Superior temporal gyrus (tissue), 1 donor: ENCODE results near the gene ZBTB21.
"Not testable (repeated sequence)": the region's sequence is repeated elsewhere in the genome, so short reads cannot be mapped to it uniquely, and the experiment has no call there.

Experiments
- DNase-seq: peaks from one replicate; pipeline ENCODE4 v3.0.0-alpha.2; 2016; ENCODE audit errors: extremely low spot score

Gene ZBTB21

GRCh38 chr21:42019101-42019605 is 9.0 kb upstream of the ZBTB21 start:
- DNase-seq, result no peak

DNA sequence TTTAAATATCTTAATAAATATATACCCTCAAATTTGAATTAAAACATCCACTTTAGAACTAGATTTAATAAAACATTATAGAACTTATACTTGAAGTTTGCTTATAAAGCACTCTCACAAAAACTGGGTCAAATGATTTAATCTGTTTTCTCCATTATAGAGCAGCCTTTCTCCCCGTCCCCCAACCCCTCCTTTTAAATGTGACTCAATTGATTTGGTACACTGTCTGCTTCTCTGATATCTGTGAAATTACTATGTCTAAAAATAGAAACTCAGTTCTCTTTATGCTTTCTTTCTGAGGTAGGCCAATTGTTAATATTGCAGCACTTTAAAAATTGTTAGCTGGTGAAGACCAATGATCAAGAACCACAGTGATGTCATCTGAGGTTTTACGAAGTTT is 6.9 kb upstream of the ZBTB21 start:
- no peak for DNase-seq

DNA sequence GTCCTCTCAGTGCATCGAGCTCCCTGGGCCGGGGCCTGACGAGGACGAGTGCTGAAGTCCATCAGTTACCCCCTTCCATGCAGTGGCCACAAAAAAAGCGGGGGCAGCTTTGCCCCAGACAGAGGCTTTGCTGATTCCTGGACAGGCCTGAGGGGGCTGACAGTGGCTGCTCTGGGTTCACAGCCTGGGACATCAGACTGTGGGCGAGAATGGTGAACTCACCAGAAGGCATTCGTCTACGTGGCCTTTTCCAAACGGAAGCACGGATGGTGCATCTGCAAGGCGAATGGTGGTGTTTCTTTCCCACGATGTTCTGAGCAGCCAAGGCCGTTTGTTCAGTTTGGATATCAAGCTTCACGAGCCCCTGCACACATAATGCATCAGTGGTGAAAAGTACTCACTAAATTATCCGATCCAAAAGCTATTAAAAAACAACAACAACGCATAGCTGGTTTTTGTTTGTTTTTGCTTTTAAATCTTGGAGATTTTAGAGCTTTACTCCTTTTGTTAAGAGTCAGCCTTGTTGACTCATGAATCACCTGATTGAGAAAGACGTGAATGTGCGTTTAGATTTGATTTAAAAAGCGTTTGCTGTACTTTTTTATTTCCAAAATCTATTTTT is 6.3 kb upstream of the ZBTB21 start:
- DNase-seq, result no peak

GRCh38 chr21:42013931-42014330 is 3.8 kb upstream of the ZBTB21 start:
- no peak for DNase-seq

- DNase-seq, result no peak
Observed at GRCh38 chr21:42013376-42013775, 3.2 kb upstream of the ZBTB21 start.

DNA sequence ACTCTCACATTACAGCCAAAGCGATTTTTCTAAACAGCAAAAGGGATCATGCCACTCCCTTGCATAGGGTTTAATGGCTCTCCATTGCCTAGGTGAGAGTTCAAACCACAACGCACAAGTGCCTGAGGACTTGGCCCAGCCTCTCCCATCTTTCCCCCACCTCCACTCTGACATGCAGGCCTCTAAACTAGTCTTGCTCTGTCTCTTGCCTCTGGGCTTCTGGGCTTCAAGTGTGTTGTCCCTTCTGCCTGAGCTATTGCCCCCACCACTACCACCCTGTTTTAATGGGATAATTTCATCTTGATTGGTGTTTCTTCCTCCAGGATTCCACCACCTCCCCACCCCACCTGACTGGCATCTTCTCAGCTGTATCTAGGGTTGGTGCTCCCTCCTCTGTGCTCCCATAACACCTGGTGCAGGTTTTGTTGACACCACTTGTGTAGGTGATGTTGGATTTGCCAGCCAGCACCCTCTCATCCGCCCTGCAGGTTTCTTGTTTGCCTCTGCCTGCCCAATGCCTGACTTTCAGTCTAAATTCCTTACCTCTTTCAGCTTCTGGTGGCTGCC is 2.7 kb upstream of the ZBTB21 start:
- DNase-seq, result no peak

DNA sequence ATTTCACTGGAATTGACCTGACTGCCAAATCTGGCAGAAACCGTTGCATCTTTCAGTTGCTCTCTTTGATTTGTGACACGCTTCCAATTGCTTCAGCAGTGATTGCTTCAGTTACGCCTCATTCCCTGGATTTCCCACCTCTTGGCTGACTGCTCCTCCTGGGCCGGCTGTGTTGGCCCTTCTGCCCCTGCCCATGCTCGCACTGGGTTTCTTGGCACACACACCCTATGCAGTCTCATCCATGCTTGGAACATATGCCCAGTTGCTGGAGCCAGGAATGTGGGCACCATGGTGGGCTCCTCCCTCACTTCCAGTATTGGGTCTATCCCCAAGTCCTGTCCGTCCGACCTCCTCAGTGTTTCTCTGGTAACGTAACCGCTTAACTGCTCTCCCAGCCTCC is 2.2 kb upstream of the ZBTB21 start:
- DNase-seq, result no peak

DNA sequence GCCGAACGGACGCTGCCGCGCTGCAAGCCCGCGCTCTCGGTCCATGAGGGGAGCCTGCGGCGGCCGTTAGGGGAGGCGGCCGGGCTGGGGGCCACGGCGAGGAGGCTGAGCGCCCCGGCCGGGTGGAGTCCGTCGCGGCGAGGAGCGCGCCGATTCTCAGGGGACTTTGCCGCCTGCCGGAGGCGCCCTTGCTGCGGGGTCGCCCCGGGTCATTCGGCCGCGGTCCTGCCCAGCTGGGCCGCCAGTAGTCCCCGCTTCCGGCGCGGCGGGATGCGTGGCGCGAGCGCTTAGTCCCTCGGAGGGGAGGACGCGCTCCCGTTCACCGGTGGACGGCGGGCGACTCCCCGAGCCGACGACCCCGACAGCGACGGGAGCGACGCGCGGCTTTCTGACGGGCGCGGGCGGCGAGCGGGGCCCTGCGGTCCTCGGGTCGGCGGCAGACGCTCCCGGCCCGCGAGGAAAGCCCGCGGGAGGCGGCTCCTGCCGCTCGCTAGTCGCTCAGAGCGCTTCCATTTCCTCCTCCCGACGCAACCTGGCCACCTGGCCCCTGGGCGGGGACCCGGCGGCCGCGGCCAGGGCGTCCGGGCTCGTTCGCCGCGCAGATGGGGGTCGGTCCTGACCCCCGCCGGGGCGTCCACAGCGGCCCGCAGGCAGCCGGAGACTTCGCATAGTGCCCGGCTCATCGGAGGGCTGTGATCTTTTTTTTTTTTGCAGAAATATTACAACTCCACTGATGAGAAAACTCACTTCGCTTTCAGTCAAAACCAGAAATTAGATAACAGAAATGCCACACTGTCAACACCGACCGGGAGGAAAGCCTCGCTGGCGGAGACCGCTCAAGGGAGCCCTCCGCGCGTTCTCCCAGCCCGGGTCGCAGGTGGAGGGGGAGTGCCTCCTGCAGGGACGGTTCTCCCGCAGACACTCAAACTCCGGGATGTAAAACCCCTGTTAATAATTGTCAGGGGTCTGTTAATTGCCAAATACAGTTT is 641 bp upstream of the ZBTB21 start:
- DNase-seq, result no peak

DNA sequence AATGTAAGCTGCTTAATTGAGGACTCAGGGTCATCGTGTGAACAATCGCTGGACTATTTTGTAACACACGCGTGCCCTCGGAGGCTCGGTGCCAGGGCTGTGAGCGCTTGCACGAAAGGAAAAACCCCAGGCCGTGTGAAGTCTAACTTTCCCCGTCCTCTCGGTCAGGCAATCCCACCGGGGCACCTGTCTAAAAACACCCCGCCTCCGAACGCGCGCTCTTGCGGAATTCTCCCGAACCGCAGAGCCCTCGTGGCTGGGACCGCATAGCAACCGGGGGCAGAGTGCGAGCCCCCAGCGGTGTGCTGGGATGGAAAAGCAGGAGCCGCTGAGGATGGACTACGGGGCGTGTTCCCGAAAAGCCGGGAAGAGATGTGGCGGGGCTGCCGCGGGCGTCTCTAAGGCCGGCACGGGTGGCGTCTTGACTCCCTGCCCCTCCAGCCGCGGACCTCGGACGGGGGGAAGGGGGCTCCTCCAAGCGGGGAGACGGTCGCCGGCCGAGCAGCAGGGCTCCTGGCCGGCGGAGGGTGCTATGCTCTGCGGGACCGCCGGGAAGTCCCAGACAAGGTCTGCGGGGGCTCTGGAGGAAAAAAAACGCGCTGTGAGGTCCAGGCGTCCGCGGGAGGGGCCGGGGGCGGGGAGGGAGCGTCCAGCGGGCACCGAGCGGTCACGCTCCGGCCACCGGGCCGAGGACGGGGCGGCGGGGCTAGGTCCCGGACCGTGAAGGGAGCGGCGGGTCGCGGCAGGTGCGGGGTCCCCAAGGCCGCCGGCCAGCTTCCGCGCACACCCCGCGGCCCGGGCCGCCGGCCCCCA is 936 bp downstream of the ZBTB21 start:
- DNase-seq, result no peak

GRCh38 chr21:42007356-42007940 is 2.7 kb downstream of the ZBTB21 start:
- no peak for DNase-seq

- no peak for DNase-seq
Observed at GRCh38 chr21:42006765-42007164, 3.4 kb downstream of the ZBTB21 start.

DNA sequence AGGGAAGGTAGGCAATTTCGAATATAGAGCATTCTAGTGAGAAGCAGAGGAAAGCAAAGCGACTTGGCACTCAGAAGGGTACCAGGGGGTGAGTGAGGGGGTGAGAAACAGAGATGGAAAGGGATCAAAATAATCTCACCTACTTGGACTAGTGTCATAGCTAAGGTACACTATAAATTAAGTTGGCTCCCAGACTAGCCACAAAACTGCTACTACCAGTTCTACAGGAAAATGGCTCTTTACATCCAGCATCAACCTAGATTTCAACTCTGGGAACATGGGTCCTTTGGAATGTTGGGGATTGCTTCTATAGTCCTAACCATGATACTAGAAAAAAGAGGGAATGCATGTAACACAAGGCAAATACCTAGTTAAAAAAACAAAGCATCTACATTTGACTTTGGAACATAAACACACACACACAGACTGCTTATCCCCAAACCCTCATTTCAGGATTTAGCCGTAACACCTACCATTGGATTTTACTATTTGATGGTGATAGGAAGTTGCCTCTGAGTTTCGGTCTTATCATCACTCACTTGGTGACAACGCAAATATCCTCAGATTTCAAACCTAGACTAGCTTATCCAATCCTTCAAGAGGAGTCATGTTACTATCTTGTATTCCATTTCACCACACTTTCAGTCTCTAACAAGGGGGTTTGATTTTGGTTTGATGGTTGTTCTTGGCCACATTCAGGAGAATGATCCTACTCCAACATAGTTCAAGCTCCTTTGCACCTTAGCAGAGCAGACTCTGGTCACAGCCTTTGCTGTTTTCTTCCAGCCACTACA is 5.6 kb downstream of the ZBTB21 start:
- DNase-seq, result no peak

DNA sequence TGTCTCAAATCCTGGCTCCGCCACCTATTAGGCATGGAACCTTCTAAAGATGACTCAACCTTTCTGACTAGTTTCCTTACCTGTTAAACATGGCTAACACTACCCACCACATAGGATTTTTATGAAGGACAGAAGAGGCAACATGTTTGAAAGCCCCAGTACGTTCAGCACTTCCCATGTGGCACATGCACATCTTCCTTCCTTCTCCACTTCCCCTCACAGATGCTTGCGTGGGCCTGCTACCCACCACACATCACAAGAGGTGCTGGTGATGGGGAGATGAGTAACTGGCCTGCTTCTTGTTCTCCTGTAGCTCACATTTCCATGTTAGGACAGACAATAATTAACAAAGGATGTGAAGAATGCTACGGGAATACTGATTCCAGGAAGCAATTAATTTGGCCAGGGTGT is 7.1 kb downstream of the ZBTB21 start:
- no peak for DNase-seq

GRCh38 chr21:42002421-42002958 is 7.7 kb downstream of the ZBTB21 start:
- DNase-seq, result no peak

GRCh38 chr21:42001781-42002180 is 8.4 kb downstream of the ZBTB21 start:
- DNase-seq, result no peak

GRCh38 chr21:42000908-42001307 is 9.3 kb downstream of the ZBTB21 start:
- DNase-seq, result no peak

GRCh38 chr21:41997657-41998056 is 12.5 kb downstream of the ZBTB21 start:
- no peak for DNase-seq

DNA sequence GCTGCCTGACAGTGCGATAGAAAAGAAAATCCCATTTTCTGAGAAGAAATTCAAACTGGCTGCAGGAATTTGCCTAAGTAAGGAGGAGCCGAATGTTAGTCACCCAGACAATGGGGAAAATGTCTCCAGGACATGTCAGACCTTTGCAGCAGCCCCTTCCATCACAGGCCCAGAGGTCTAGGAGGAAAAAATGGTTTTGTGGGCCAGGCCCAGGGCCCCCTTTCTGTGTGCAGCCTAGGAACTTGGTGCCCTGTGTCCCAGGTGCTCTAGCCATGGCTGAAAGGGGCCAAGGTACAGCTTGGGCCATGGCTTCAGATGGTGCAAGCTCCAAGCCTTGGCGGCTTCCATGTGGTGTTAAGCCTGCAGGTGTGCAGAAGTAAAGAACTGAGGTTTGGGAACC is 14.6 kb downstream of the ZBTB21 start:
- no peak for DNase-seq

- not testable (repeated sequence) for DNase-seq
Observed at GRCh38 chr21:41994613-41995012, 15.5 kb downstream of the ZBTB21 start.

- no peak for DNase-seq
Observed at GRCh38 chr21:41993744-41994143, 16.4 kb downstream of the ZBTB21 start.
